Neuron (in vitro differentiated cells): ENCODE results near the gene CLPSL1.
A peak's percentile ranks its signal among the peaks of the same experiment; 100 is the strongest.
"Not testable (repeated sequence)": the region's sequence is repeated elsewhere in the genome, so short reads cannot be mapped to it uniquely, and the experiment has no call there.

Experiments
- H2AFZ ChIP-seq: one replicate; pipeline ENCODE4 v1.6.1; 2013; ENCODE audit warnings: low read depth, mild to moderate bottlenecking, inconsistent platforms, low read length, moderate library complexity
- H3K27me3 ChIP-seq: one replicate; pipeline ENCODE4 v1.6.1; 2013; ENCODE audit warnings: low read length; ENCODE audit not compliant: insufficient read depth
- H3K36me3 ChIP-seq: one replicate; pipeline ENCODE4 v1.6.1; 2013; ENCODE audit warnings: low read length; ENCODE audit not compliant: insufficient read depth
- H3K4me1 ChIP-seq: one replicate; pipeline ENCODE4 v1.6.1; 2013; ENCODE audit warnings: low read length; ENCODE audit not compliant: insufficient read depth
- H3K4me3 ChIP-seq: 2 replicates; pipeline ENCODE4 v1.5.1; 2013; ENCODE audit warnings: mild to moderate bottlenecking, low read length, moderate library complexity
- H3K9me3 ChIP-seq: one replicate; pipeline ENCODE4 v1.6.1; 2013; ENCODE audit warnings: low read length

CLPSL1 gene

DNA sequence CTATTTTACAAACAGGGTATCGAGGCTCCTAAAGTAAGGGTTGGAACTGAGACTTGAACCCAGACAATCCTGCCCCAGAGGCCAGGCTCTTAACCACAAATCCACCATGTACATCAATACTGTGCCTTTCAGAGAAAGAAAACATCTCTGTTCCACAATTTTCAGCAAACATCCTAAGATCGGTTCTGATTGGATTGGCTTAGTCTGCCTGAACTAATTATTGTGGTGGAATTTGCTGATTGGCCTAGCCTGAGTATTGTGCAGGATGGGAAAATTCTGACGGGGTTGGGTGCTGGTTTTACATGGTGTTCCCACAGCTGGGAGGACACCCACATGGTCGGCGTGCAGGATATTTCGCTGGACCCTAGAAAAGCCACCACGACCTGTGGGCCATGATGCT, at the start of gene CLPSL1:
TSS of gene CLPSL1 (plus strand) at position 301 of the 400 bp plus-strand sequence. CDS start at position 393, 92 bp downstream.
- Histone ChIP-seq H3K36me3 (no peaks in the 10 kb centered on the region), H3K9me3 (no peaks in the 10 kb centered on the region), H3K27me3 (peaks cover 19% of the 10 kb centered on the region), H2AFZ (no peak within 1 kb of the TSS), H3K4me3 (no peak within 1 kb of the TSS), H3K4me1 (peaks cover 2% of the 10 kb centered on the region)

DNA sequence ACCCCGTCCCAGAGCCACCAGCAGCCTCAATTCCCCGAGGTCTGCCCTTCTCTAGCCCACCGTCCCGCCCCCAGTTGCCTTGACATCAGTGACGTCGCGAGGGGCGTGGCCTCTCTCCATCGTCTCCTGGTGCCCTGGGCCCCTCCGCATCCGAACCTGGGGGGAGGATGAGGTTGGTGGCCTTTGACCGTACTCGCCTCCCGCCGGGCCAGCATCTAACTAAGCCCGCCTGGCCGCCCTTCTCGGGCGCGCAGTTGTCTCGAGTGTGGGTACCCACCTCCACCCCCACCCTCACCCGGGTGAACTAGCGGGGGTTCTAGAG, 49.4 kb upstream of the CLPSL1 start:
- no peaks in the 10 kb centered on the region for H3K9me3 ChIP-seq
- peak overlapping the region; percentile 66 for H3K4me3 ChIP-seq
- H3K36me3 ChIP-seq = no peaks in the 10 kb centered on the region
- peaks cover 31% of the 10 kb centered on the region for H3K4me1 ChIP-seq
- no peaks in the 10 kb centered on the region for H3K27me3 ChIP-seq
- H2AFZ ChIP-seq = peak overlapping the region; percentile 73

DNA sequence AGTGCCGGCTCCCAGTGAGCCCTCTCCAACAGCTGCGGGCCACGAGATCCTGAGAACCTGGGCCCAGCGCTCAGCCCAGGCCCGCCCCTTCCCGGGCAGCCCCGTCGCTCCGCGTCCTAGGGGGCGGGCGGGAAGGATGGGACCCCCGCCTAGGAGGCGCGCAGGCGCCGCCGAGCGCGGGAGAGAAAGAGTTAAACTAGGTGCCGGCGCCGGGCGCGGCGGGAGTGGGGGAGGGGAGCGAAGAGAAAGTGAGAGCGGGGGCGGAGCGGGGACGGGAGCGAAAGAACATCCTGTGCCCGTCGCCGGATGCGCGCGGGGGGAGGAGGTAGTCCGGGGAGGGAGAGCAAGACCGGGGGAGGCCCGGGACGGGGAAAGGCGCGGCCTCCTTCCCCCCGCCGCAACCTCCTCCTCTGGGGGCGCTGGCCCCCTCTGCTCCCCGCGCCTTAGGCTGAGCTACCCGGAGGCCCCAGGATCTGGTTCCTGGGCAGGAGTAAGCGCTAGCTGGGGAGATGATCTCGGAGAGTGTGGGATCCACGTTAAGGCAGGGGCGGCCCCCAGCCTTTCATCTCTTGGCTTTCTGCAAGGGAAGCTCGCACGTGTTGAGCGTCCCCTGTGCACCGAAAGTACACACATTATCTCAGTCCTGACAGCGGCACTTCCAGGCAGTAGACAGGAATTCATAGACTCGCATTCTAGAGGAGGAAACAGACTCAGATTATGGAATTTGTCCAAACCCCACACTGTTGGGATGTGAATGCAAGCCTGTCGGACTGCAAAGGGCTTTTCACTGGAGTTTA, 48.9 kb upstream of the CLPSL1 start:
- no peaks in the 10 kb centered on the region for H3K27me3 ChIP-seq
- peak overlapping the region; percentile 73 for H2AFZ ChIP-seq
- H3K36me3 ChIP-seq = no peaks in the 10 kb centered on the region
- H3K9me3 ChIP-seq = no peaks in the 10 kb centered on the region
- peaks cover 26% of the 10 kb centered on the region for H3K4me1 ChIP-seq
- H3K4me3 ChIP-seq = peak overlapping the region; percentile 66

DNA sequence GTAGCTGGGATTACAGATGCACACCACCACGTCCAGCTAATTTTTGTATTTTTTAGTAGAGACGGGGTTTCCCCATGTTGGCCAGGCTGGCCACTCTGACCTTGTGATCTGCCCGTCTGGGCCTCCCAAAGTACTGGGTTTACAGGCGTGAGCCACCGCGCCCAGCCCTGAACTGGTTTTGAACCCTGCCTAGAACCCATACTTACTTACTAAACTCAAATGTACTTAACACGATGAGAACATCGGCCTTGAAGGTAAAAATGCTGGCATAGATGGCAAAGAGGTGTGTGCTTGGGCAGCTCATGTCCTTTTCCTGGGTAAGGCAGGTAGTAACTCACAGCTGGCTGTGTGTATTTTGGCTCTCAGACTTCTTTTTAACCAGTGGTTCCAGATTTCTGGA, 47.2 kb upstream of the CLPSL1 start:
- H3K4me1 ChIP-seq = peaks cover 27% of the 10 kb centered on the region
- H3K36me3 ChIP-seq = no peaks in the 10 kb centered on the region
- H3K9me3 ChIP-seq = no peaks in the 10 kb centered on the region
- no peaks in the 10 kb centered on the region for H3K27me3 ChIP-seq
- H2AFZ ChIP-seq = no peak overlapping the region
- H3K4me3 ChIP-seq = no peak overlapping the region

- H3K36me3 ChIP-seq, H2AFZ ChIP-seq, H3K27me3 ChIP-seq: not testable (repeated sequence)
Measured at GRCh38 chr6:35734319-35734718, 46.5 kb upstream of the CLPSL1 start.

GRCh38 chr6:35735452-35735851, 45.4 kb upstream of the CLPSL1 start:
- Histone ChIP-seq H3K9me3 (no peaks in the 10 kb centered on the region), H3K4me1 (peaks cover 44% of the 10 kb centered on the region), H3K36me3 (no peaks in the 10 kb centered on the region), H3K4me3 (no peak overlapping the region), H3K27me3 (no peaks in the 10 kb centered on the region), H2AFZ (no peak overlapping the region)

More at GRCh38 chr6:35734319-35734718, 46.5 kb upstream of the CLPSL1 start:
- peaks cover 34% of the 10 kb centered on the region for H3K4me1 ChIP-seq
- not testable (repeated sequence) for H3K4me3 ChIP-seq, H3K9me3 ChIP-seq

GRCh38 chr6:35736253-35736894, 44.4 kb upstream of the CLPSL1 start:
- Histone ChIP-seq H3K4me3 (no peak overlapping the region), H2AFZ (no peak overlapping the region), H3K36me3 (no peaks in the 10 kb centered on the region), H3K27me3 (no peaks in the 10 kb centered on the region), H3K4me1 (peaks cover 46% of the 10 kb centered on the region), H3K9me3 (no peaks in the 10 kb centered on the region)

- peak within 1 kb of the TSS; percentile 38 for H2AFZ ChIP-seq
- no peak within 1 kb of the TSS for H3K4me3 ChIP-seq
- H3K36me3 ChIP-seq = no peaks in the 10 kb centered on the region
- H3K27me3 ChIP-seq = no peaks in the 10 kb centered on the region
- H3K9me3 ChIP-seq = no peaks in the 10 kb centered on the region
- peaks cover 46% of the 10 kb centered on the region for H3K4me1 ChIP-seq
Measured at GRCh38 chr6:35736982-35737412, 43.8 kb upstream of the CLPSL1 start, which contains the start of gene ARMC12. TSS of gene ARMC12 (plus strand) at chr6:35737032. CDS start at chr6:35737109, 77 bp downstream.

DNA sequence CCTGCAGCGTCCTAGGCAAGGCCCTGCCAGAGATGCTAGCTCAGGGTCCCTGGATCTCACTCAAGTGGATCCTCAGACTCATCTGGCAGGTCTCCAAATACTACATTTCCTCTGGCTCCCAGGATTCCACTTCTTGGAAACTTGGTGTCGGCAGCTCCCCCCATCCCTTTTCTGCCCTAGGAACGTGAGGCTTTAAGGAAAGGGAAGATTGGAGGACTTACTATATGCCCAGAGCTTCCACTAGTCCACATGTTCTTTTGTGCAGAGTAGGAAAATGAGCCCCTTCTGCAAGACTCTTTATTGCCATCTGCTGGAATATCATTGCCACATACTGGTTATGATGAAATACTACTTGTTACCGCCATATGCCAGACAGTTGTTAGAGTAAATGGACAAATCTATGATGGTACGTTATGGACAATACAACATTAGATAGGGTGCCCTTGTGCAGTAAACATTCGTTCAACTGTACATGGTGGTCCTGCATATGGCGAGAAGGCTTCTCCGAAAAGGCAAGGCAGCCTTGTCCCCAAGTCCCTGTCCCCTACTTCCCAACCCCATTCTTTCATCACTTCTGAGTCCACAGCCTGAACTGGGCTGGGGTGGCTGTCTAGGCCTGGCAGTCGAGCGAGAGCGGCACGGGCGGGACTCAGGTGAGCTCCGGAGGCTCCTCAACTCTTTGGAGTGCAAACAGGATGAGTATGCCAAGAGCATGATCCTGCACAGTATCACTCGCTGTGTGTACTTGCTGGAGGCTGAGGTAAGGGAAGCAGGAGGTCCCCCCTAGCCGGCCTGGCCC, 43.2 kb upstream of the CLPSL1 start:
- Histone ChIP-seq H3K4me3 (no peak overlapping the region), H3K36me3 (no peaks in the 10 kb centered on the region), H3K4me1 (peaks cover 40% of the 10 kb centered on the region), H3K9me3 (no peaks in the 10 kb centered on the region), H2AFZ (peak overlapping the region; percentile 38), H3K27me3 (no peaks in the 10 kb centered on the region)

DNA sequence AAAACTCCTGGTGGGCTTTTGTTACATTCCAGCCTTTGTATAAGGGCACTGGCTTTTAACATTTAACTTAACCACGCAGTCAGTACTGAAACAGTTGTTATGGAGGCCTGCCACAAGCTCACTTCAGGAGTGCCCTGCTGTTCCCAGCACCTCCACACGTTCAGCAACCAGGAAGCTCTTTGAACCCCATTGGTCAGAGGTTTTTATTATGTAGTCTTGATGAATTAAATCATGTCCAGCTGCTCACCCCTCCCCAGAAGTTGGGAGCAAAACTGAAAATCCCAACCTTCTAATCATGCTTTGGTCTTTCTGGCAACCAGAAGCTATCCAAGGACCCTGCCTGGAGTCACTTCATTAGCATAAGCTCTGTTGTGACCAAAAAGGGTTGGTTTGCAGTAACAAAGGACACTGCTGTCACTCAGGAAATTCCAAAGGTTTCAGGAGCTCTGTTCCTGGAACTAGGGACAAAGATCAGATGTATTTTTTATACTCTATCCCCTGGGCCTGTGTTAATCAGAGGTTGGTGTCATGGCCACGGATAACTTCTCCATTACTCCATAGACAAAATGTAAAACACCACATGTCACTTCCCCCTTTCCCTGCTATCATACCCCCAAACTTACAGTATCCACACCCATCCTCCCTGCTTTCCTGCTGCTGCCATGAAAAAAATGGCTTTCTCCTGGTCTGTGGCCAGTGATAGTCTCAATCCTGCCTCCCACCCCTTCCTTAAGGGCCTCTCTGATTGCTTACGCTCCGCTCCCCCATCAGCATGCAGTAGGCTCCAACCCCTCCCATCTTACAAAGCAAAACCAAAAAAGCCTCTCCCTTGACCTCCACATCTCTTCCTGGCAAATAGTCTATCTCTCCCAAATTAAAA, 40.9 kb upstream of the CLPSL1 start:
- no peaks in the 10 kb centered on the region for H3K27me3 ChIP-seq
- H3K9me3 ChIP-seq = no peaks in the 10 kb centered on the region
- H3K36me3 ChIP-seq = no peaks in the 10 kb centered on the region
- H2AFZ ChIP-seq = peak overlapping the region; percentile 35
- peak overlapping the region; percentile 15 for H3K4me3 ChIP-seq
- peaks cover 40% of the 10 kb centered on the region for H3K4me1 ChIP-seq

DNA sequence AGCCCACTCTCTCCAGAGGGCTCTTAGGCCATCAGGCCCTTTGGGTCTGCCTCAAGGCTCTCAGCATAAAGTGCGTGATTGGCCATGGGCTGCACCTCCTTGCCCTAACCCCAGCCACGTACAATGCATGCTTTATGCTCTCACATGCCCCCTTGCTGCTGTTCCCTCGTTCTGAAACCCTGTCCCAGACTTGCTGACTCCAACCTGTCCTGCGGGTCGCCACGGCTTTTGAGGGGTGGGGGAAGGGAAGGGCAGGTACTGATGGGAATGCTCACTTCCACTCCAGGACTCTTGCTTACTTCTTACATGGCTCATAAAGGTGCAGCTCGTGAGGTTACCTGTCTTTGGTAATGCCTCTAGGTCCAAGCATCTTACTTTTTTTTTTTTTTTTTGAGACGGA, 38.0 kb upstream of the CLPSL1 start:
- Histone ChIP-seq H3K36me3 (no peaks in the 10 kb centered on the region), H3K9me3 (no peaks in the 10 kb centered on the region), H3K4me3 (no peak overlapping the region), H3K4me1 (peaks cover 30% of the 10 kb centered on the region), H3K27me3 (no peaks in the 10 kb centered on the region), H2AFZ (no peak overlapping the region)

DNA sequence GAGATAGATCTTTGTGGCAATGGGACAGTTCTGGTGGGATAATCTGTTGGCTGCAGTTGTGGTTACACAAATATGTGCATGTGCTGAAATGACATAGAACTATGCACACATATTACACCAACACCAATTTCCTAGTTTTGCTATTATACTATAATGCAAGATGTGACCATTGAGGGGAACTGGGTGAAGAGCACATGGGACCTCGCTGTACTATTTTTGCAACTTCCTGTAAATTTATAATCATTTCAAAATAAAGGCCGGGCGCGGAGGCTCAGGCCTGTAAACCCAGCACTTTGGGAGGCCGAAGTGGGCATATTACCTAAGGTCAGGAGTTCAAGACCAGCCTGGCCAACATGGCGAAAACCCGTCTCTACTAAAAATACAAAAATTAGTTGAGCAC, 35.3 kb upstream of the CLPSL1 start:
- Histone ChIP-seq H2AFZ (no peak overlapping the region), H3K36me3 (no peaks in the 10 kb centered on the region), H3K27me3 (no peaks in the 10 kb centered on the region), H3K9me3 (no peaks in the 10 kb centered on the region), H3K4me1 (peaks cover 6% of the 10 kb centered on the region), H3K4me3 (no peak overlapping the region)
